IMR-90 (cell line): ENCODE measurements around the gene RCC1. TPM values are rescaled to one million over a fixed set of nuclear protein-coding genes. Genes with fewer than 3 reads are reported as not detected.

Experiments used
- ATAC-seq: fragments of 200-7000 bp; cut with Tn5 transposase; 2 replicates; pipeline ENCODE4 v1.9.1; 2020; ENCODE audit warnings: low read depth, mild to moderate bottlenecking, moderate library complexity
- BruUV-seq: library from RNA; stranded (reverse); fragments of 400-500 nt; replicated peaks from 2 replicates; lab custom pipeline; 2021; lab: Mats Ljungman, UMichigan
- CTCF ChIA-PET: fragments of 300-600 bp; formaldehyde crosslinking; extraction: SDS; loops from one replicate; lab custom pipeline; 2021; ENCODE audit warnings: antibody characterized with exemption; lab: Yijun Ruan, JAX
- POLR2A ChIA-PET: fragments of 300-600 bp; sonication (Branson Sonifier 250); formaldehyde crosslinking; loops from one replicate; lab custom pipeline; 2022; ENCODE audit warnings: antibody characterized with exemption; ENCODE audit not compliant: unreplicated experiment; lab: Charles Lee
- DNase-seq: peaks from one replicate; pipeline ENCODE4 v3.0.0; 2013
- H2AFZ ChIP-seq: replicated peaks from 2 replicates; pipeline ENCODE3; 2013; ENCODE audit warnings: low read length, mild to moderate bottlenecking; ENCODE audit not compliant: poor library complexity
- H2AK5ac ChIP-seq: 2 replicates; pipeline ENCODE4 v1.6.1; 2013; ENCODE audit warnings: low read depth, low read length, inconsistent platforms
- H2AK9ac ChIP-seq: replicated peaks from 2 replicates; pipeline ENCODE3; 2013; ENCODE audit warnings: mild to moderate bottlenecking, low read depth, low read length, moderate library complexity; ENCODE audit not compliant: poor library complexity
- H2BK120ac ChIP-seq: 2 replicates; pipeline ENCODE4 v1.6.1; 2013; ENCODE audit warnings: low read depth, low read length, inconsistent platforms
- H2BK15ac ChIP-seq: 3 replicates; pipeline ENCODE4 v1.6.1; 2013; ENCODE audit warnings: low read depth, low read length, inconsistent platforms
- H2BK20ac ChIP-seq: 2 replicates; pipeline ENCODE4 v1.6.1; 2013; ENCODE audit warnings: low read depth, mild to moderate bottlenecking, inconsistent platforms, low read length, moderate library complexity
- H2BK5ac ChIP-seq: 2 replicates; pipeline ENCODE4 v1.6.1; 2013; ENCODE audit warnings: mild to moderate bottlenecking, low read depth, low read length, inconsistent platforms; ENCODE audit not compliant: poor library complexity, severe bottlenecking
- H3K14ac ChIP-seq: replicated peaks from 2 replicates; pipeline ENCODE4 v1.6.1; 2013; ENCODE audit warnings: low read depth, low read length, inconsistent platforms
- H3K18ac ChIP-seq: 2 replicates; pipeline ENCODE4 v1.6.1; 2013; ENCODE audit warnings: low read depth, low read length, control low read depth
- H3K23ac ChIP-seq: 2 replicates; pipeline ENCODE4 v1.6.1; 2013; ENCODE audit warnings: low read depth, low read length, inconsistent platforms
- H3K27ac ChIP-seq: 2 replicates; pipeline ENCODE4 v1.5.1; 2013; ENCODE audit warnings: mild to moderate bottlenecking, control low read depth, low read length; ENCODE audit not compliant: insufficient read depth
- H3K27me3 ChIP-seq: 2 replicates; pipeline ENCODE4 v1.6.1; 2013; ENCODE audit warnings: low read length; ENCODE audit not compliant: control insufficient read depth, insufficient read depth
- H3K36me3 ChIP-seq: 2 replicates; pipeline ENCODE4 v1.6.1; 2013; ENCODE audit warnings: low read length, mixed read lengths; ENCODE audit not compliant: control insufficient read depth, insufficient read depth
- H3K4ac ChIP-seq: 2 replicates; pipeline ENCODE4 v1.6.1; 2013; ENCODE audit warnings: low read depth, low read length, inconsistent platforms
- H3K4me1 ChIP-seq: 2 replicates; pipeline ENCODE4 v1.6.1; 2013; ENCODE audit warnings: low read length, mixed read lengths; ENCODE audit not compliant: control insufficient read depth, insufficient read depth
- H3K4me2 ChIP-seq: 2 replicates; pipeline ENCODE4 v1.6.1; 2013; ENCODE audit warnings: low read depth, mild to moderate bottlenecking, control low read depth, low read length, moderate library complexity
- H3K4me3 ChIP-seq: 2 replicates; pipeline ENCODE4 v1.5.1; 2013; ENCODE audit warnings: low read depth, mild to moderate bottlenecking, control low read depth, low read length, moderate library complexity; ENCODE audit not compliant: insufficient read depth
- H3K56ac ChIP-seq: 2 replicates; pipeline ENCODE4 v1.6.1; 2013; ENCODE audit warnings: low read length, inconsistent platforms; ENCODE audit not compliant: insufficient read depth; ENCODE audit errors: extremely low read depth
- H3K79me1 ChIP-seq, 2 experiments: 2 replicates each; pipeline ENCODE4 v1.6.1; 2013; ENCODE audit warnings: low read length in 2 of 2, inconsistent platforms in 1 of 2, low read depth in 1 of 2
- H3K9ac ChIP-seq: 2 replicates; pipeline ENCODE4 v1.6.1; 2013; ENCODE audit warnings: low read depth, low read length, control low read depth
- H3K9me1 ChIP-seq: 2 replicates; pipeline ENCODE4 v1.6.1; 2013; ENCODE audit warnings: low read length, inconsistent platforms; ENCODE audit not compliant: insufficient read depth
- H3K9me3 ChIP-seq: 2 replicates; pipeline ENCODE4 v1.6.1; 2013; ENCODE audit warnings: low read length; ENCODE audit not compliant: control insufficient read depth, insufficient read depth
- H4K20me1 ChIP-seq: 2 replicates; pipeline ENCODE4 v1.6.1; 2013; ENCODE audit warnings: low read length, inconsistent platforms; ENCODE audit not compliant: insufficient read depth
- H4K5ac ChIP-seq: 2 replicates; pipeline ENCODE4 v1.6.1; 2013; ENCODE audit warnings: mild to moderate bottlenecking, low read depth, low read length, control low read depth
- H4K8ac ChIP-seq, 2 experiments: 2 replicates each; pipeline ENCODE4 v1.6.1; 2013; ENCODE audit warnings: low read depth in 2 of 2, low read length in 2 of 2, control low read depth in 1 of 2, inconsistent platforms in 1 of 2
- H4K91ac ChIP-seq: 2 replicates; pipeline ENCODE4 v1.6.1; 2013; ENCODE audit warnings: low read depth, low read length, inconsistent platforms; ENCODE audit not compliant: insufficient read depth
- BHLHE40 ChIP-seq: fragments of 150-350 bp; IDR thresholded peaks from 2 replicates; pipeline ENCODE4 v1.6.1; 2016; ENCODE audit warnings: mild to moderate bottlenecking, low read depth, low read length
- ELK1 ChIP-seq: fragments of 150-350 bp; IDR thresholded peaks from 2 replicates; pipeline ENCODE4 v1.6.1; 2016; ENCODE audit warnings: low read depth, mild to moderate bottlenecking, low read length, moderate library complexity, borderline replicate concordance
- MAFK ChIP-seq: IDR thresholded peaks from 2 replicates; pipeline ENCODE4 v1.6.1; 2012; ENCODE audit warnings: low read depth, low read length, improper control_type of control experiment
- NFE2L2 ChIP-seq: fragments of 150-350 bp; IDR thresholded peaks from 2 replicates; pipeline ENCODE4 v1.6.1; 2016; ENCODE audit warnings: low read depth, mild to moderate bottlenecking, low read length
- POLR2A ChIP-seq: IDR thresholded peaks from 2 replicates; pipeline ENCODE4 v1.6.1; 2012; ENCODE audit warnings: mild to moderate bottlenecking, low read depth, low read length
- WGBS, 2 experiments: methylation state at CpG; one replicate each; pipeline versions ENCODE4 v1.1.5 to v1.1.7; 2013; ENCODE audit warnings: missing lambda C conversion rate in 2 of 2; ENCODE audit not compliant: insufficient read length in 1 of 2; ENCODE audit errors: extremely low coverage in 2 of 2; 5-methylcytosine and 5-hydroxymethylcytosine counted together
- dilution Hi-C: fragments of 300-500 bp; cut with HindIII; formaldehyde crosslinking; loops from one replicate; pipeline ENCODE4 v1.14.3; 2018; ENCODE audit warnings: low sequenced_read_pairs; ENCODE audit not compliant: unreplicated experiment
- in situ Hi-C: fragments of 300-500 bp; cut with MboI; formaldehyde crosslinking; loops from 3 replicates; pipeline ENCODE4 v1.14.3; 2019; ENCODE audit warnings: low sequenced_read_pairs, inconsistent platforms, mixed read lengths
- intact Hi-C: fragments of 100-400 bp; cut with micrococcal nuclease; formaldehyde crosslinking; loops from 2 replicates; pipeline ENCODE4 v1.10.0; 2022
- polyA plus RNA-seq, 3 experiments: library from polyadenylated mRNA; depleted of rRNA; stranded (reverse); fragments of >200 nt; gene quantifications; 2 replicates each; pipeline ENCODE4 v1.2.3, GENCODE V29; 2012; ENCODE audit warnings: low replicate concordance in 1 of 3
- total RNA-seq: library from RNA; depleted of rRNA; stranded (reverse); fragments of >200 nt; gene quantifications from 2 replicates; pipeline ENCODE4 v1.2.3, GENCODE V29; 2012

Gene RCC1
- total and polyA plus RNA-seq, 2 of the 4 experiments (the other 2 are of a cell fraction): 33.2 to 43.9 TPM

DNA sequence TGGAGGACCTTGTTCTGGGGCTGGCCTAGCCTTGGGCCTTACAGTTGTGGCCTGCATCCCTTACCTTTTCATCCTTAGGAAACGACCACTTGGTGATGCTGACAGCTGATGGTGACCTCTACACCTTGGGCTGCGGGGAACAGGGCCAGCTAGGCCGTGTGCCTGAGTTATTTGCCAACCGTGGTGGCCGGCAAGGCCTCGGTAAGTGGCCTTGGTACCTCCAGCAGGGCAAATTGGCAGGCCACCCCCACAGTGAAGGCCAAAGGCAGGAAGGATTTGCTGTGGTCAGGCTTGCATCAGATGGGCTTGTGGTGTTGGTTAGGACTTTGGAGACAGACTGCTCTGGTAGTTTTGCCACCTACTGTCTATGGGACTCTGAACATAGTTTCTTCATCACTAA lies 29.3 kb downstream of the RCC1 start:
- Histone ChIP-seq H3K4me1 (no peaks in the 10 kb centered on the region), H2BK120ac (no peak overlapping the region), H3K27me3 (no peaks in the 10 kb centered on the region), H4K91ac (no peak overlapping the region), H2BK5ac (no peak overlapping the region), H3K36me3 (peaks cover 44% of the 10 kb centered on the region), H3K56ac (no peak overlapping the region), H2BK20ac (no peak overlapping the region), H3K14ac (no peak overlapping the region), H3K9ac (no peak overlapping the region), H2AFZ (no peak overlapping the region), H2AK5ac (no peak overlapping the region), H2BK15ac (no peak overlapping the region), H4K8ac (no peak overlapping the region), H2AK9ac (peak overlapping the region; percentile 28), H3K27ac (no peak overlapping the region), H3K79me1 (peaks cover 0 to 4% of the 10 kb centered on the region in 2 experiments; a peak in 2 of 4 replicates), H3K4me2 (no peak overlapping the region), H3K18ac (no peak overlapping the region), H3K9me1 (peaks cover 8% of the 10 kb centered on the region; the same call in 1 of the 2 replicates), H3K9me3 (no peaks in the 10 kb centered on the region), H4K20me1 (no peaks in the 10 kb centered on the region), H3K4ac (no peak overlapping the region), H3K4me3 (no peak overlapping the region), H4K5ac (no peak overlapping the region), H3K23ac (no peak overlapping the region)
- CTCF ChIA-PET: no interaction called here
- POLR2A ChIA-PET: no interaction called here
- WGBS, 2 experiments: 83% methylated on average over 2 of the region's 6 CpGs; no CpG with 5 or more reads in 1 of the 2 experiments
- DNase-seq (no peak), ATAC-seq (no peak)
- in situ Hi-C loops (no loop called here), dilution Hi-C loops (no loop called here), intact Hi-C loops (no loop called here)
- no peak for TF ChIP-seq BHLHE40
- no peak for TF ChIP-seq POLR2A
- no peak for TF ChIP-seq NFE2L2
- no peak for TF ChIP-seq MAFK
- TF ChIP-seq ELK1: no peak
- BruUV-seq: no TSS peak
